Measurements from ENCODE around the gene ALAD. TPM values are rescaled to one million over a fixed set of nuclear protein-coding genes. Genes with fewer than 3 reads are reported as not detected.

Gene ALAD
- total and polyA plus RNA-seq, 2 of the 13 experiments (the other 11 are each of a cell fraction or from before 2014, with no cell fraction given): 21.8 to 30.1 TPM

GRCh38 chr9:113376634-113377567 is 24.2 kb downstream of the ALAD start, which contains the start of gene HDHD3 (continued):
- TF ChIP-seq MZF1 (CRISPR knock-in tag; IDR thresholded peaks at IDR 0.05; ENCODE audit: borderline replicate concordance): no peak
- peak; percentile 85 for TF ChIP-seq ELF3 (CRISPR knock-in tag; IDR thresholded peaks at IDR 0.05)
- TF ChIP-seq ZNF777 (CRISPR knock-in tag; IDR thresholded peaks at IDR 0.05): no peak
- TF ChIP-seq MXD3 (CRISPR knock-in tag; IDR thresholded peaks at IDR 0.05): peak; percentile 81
- TF ChIP-seq JUNB (CRISPR knock-in tag; IDR thresholded peaks at IDR 0.05; ENCODE audit: borderline replicate concordance): peak; percentile 53
- no peak for TF ChIP-seq EHMT2 (IDR thresholded peaks at IDR 0.05; ENCODE audit: borderline replicate concordance, low read depth, low read length)
- TF ChIP-seq GLI4 (CRISPR knock-in tag; IDR thresholded peaks at IDR 0.05; ENCODE audit: borderline replicate concordance): no peak
- no peak for TF ChIP-seq ZNF282 (IDR thresholded peaks at IDR 0.05; ENCODE audit: partially characterized antibody)
- TF ChIP-seq AKNA (CRISPR knock-in tag; IDR thresholded peaks at IDR 0.05; ENCODE audit: borderline replicate concordance): no peak
- TF ChIP-seq ZNF430 (CRISPR knock-in tag; IDR thresholded peaks at IDR 0.05): 0 out of 2 replicates have a peak, but pooled peaks have one; percentile 35
- TF ChIP-seq ELF4 (CRISPR knock-in tag; IDR thresholded peaks at IDR 0.05; ENCODE audit: borderline replicate concordance): no peak
- TF ChIP-seq SKIL (CRISPR knock-in tag; IDR thresholded peaks at IDR 0.05; ENCODE audit: borderline replicate concordance): peak; percentile 58
- peak; percentile 40; the same call in 1 of the 2 replicates for TF ChIP-seq ARID5B (CRISPR knock-in tag; IDR thresholded peaks at IDR 0.05)
- TF ChIP-seq RAD21 (CRISPR knock-in tag; IDR thresholded peaks at IDR 0.05): peak; percentile 62
- TF ChIP-seq GLMP (CRISPR knock-in tag; IDR thresholded peaks at IDR 0.05; ENCODE audit: borderline replicate concordance): no peak

All from HepG2 (cell line).